ENCODE data around the gene ELOVL4. TPM values are rescaled to one million over a fixed set of nuclear protein-coding genes. Genes with fewer than 3 reads are reported as not detected.

The ELOVL4 gene
- total RNA-seq, 3 donors from 2014 or later, result 0.64 to 1.9 (median 1.3) TPM

GRCh38 chr6:79913369-79913768 lies 34.0 kb downstream of the ELOVL4 start:
- Histone ChIP-seq H3K9me3 (no peaks in the 10 kb centered on the region), H3K4me1 (no peaks in the 10 kb centered on the region), H3K27me3 (no peaks in the 10 kb centered on the region), H3K27ac (no peak overlapping the region), H3K4me3 (no peak overlapping the region), H3K36me3 (no peaks in the 10 kb centered on the region)
- TF ChIP-seq POLR2A (IDR thresholded peaks at IDR 0.05) (no peak), POLR2AphosphoS5 (IDR thresholded peaks at IDR 0.05) (no peak), CTCF (IDR thresholded peaks at IDR 0.05) (no peak)
- intact Hi-C loops (cut with DNase I; ENCODE audit: low total_unique reads), result no loop called here
- DNase-seq (ENCODE audit: low spot score in 2 of 2), result no peak

- H3K9me3 ChIP-seq, result no peaks in the 10 kb centered on the region
- no peaks in the 10 kb centered on the region for H3K4me1 ChIP-seq
- no peak for TF ChIP-seq CTCF (IDR thresholded peaks at IDR 0.05)
- no peak for TF ChIP-seq POLR2A (IDR thresholded peaks at IDR 0.05)
- TF ChIP-seq POLR2AphosphoS5 (IDR thresholded peaks at IDR 0.05), result no peak
- H3K27ac ChIP-seq, result no peak overlapping the region
- H3K36me3 ChIP-seq, result no peaks in the 10 kb centered on the region
- no peak overlapping the region for H3K4me3 ChIP-seq
- intact Hi-C loops (cut with DNase I; ENCODE audit: low total_unique reads), result no loop called here
- DNase-seq (ENCODE audit: low spot score in 2 of 2), result no peak
- H3K27me3 ChIP-seq, result no peaks in the 10 kb centered on the region
Observed at GRCh38 chr6:79911992-79912391, 35.4 kb downstream of the ELOVL4 start.

- no peaks in the 10 kb centered on the region for H3K27me3 ChIP-seq
- H3K4me3 ChIP-seq, result no peak overlapping the region
- no peaks in the 10 kb centered on the region for H3K9me3 ChIP-seq
- DNase-seq (ENCODE audit: low spot score in 2 of 2), result no peak
- H3K27ac ChIP-seq, result no peak overlapping the region
- no peaks in the 10 kb centered on the region for H3K36me3 ChIP-seq
- H3K4me1 ChIP-seq, result no peaks in the 10 kb centered on the region
- intact Hi-C loops (cut with DNase I; ENCODE audit: low total_unique reads), result no loop called here
- TF ChIP-seq POLR2AphosphoS5 (IDR thresholded peaks at IDR 0.05) (no peak), POLR2A (IDR thresholded peaks at IDR 0.05) (no peak), CTCF (IDR thresholded peaks at IDR 0.05) (no peak)
Observed at GRCh38 chr6:79909517-79909916, 37.8 kb downstream of the ELOVL4 start.

- Histone ChIP-seq H3K27ac (no peak overlapping the region), H3K27me3 (no peaks in the 10 kb centered on the region), H3K4me1 (no peaks in the 10 kb centered on the region), H3K9me3 (no peaks in the 10 kb centered on the region), H3K4me3 (no peak overlapping the region), H3K36me3 (no peaks in the 10 kb centered on the region)
- no peak for DNase-seq (ENCODE audit: low spot score in 2 of 2)
- intact Hi-C loops (cut with DNase I; ENCODE audit: low total_unique reads), result no loop called here
- TF ChIP-seq POLR2A (IDR thresholded peaks at IDR 0.05) (no peak), POLR2AphosphoS5 (IDR thresholded peaks at IDR 0.05) (no peak), CTCF (IDR thresholded peaks at IDR 0.05) (no peak)
Observed at GRCh38 chr6:79902046-79902445, 45.3 kb downstream of the ELOVL4 start.

GRCh38 chr6:79898076-79898475 lies 49.3 kb downstream of the ELOVL4 start:
- Histone ChIP-seq H3K27ac (no peak overlapping the region), H3K4me1 (no peaks in the 10 kb centered on the region), H3K36me3 (no peaks in the 10 kb centered on the region), H3K27me3 (no peaks in the 10 kb centered on the region), H3K9me3 (no peaks in the 10 kb centered on the region), H3K4me3 (no peak overlapping the region)
- intact Hi-C loops (cut with DNase I; ENCODE audit: low total_unique reads), result no loop called here
- no peak for TF ChIP-seq CTCF (IDR thresholded peaks at IDR 0.05)
- DNase-seq (ENCODE audit: low spot score in 2 of 2), result no peak
